Lower leg skin (tissue), 3 donors: ENCODE measurements around the gene SEMA6C.

Experiments
- POLR2A ChIP-seq, 2 donors: fragments of 450-650 bp; IDR thresholded peaks; one replicate each; pipeline ENCODE4 v1.6.1; 2016 to 2017; ENCODE audit warnings: antibody characterized with exemption in 2 of 2, mild to moderate bottlenecking in 1 of 2, moderate library complexity in 1 of 2
- TF ChIP-seq, protein P1 (sequence below), 3 donors: fragments of 450-650 bp; IDR thresholded peaks; one replicate each; pipeline ENCODE4 v1.5.1; 2016; ENCODE audit warnings: antibody characterized with exemption in 3 of 3, mild to moderate bottlenecking in 3 of 3, moderate library complexity in 2 of 3

DNA sequence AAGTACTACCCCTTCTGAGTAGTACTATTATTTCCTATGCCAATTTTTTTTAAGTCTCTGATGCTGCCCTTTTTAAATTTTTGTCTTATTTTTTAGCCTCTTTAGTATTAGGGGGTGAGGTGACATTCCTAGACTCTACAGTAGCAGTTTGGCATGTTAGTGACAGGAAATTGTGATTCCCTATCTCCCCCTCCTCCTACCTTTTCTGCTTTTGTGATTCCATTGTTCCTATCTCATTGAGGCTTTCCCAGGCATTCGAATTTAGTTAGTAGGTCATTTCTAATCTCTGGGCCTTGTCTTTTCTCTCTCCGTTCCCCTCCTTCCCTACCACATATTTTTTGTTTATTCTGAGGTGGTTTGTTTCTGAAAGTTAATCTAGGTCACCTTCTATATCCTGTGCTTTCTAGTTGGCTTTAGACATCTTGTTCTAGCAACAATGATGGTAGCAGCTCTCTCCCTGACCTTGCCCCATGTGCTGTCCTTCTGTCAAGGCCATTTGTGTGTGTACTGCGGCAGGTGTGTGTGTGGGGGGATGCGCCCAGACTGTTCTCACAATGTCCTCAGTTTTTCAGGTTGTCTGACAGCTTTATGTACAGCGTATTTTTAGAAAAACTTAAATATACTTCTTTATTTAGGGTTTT, 21.5 kb downstream of the SEMA6C start:
- TF ChIP-seq, protein P1, sequence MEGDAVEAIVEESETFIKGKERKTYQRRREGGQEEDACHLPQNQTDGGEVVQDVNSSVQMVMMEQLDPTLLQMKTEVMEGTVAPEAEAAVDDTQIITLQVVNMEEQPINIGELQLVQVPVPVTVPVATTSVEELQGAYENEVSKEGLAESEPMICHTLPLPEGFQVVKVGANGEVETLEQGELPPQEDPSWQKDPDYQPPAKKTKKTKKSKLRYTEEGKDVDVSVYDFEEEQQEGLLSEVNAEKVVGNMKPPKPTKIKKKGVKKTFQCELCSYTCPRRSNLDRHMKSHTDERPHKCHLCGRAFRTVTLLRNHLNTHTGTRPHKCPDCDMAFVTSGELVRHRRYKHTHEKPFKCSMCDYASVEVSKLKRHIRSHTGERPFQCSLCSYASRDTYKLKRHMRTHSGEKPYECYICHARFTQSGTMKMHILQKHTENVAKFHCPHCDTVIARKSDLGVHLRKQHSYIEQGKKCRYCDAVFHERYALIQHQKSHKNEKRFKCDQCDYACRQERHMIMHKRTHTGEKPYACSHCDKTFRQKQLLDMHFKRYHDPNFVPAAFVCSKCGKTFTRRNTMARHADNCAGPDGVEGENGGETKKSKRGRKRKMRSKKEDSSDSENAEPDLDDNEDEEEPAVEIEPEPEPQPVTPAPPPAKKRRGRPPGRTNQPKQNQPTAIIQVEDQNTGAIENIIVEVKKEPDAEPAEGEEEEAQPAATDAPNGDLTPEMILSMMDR (IDR thresholded peaks at IDR 0.05), result no peak
- no peak for TF ChIP-seq POLR2A (IDR thresholded peaks at IDR 0.05)
